ENCODE results near the gene ARHGAP15.

ARHGAP15 gene

DNA sequence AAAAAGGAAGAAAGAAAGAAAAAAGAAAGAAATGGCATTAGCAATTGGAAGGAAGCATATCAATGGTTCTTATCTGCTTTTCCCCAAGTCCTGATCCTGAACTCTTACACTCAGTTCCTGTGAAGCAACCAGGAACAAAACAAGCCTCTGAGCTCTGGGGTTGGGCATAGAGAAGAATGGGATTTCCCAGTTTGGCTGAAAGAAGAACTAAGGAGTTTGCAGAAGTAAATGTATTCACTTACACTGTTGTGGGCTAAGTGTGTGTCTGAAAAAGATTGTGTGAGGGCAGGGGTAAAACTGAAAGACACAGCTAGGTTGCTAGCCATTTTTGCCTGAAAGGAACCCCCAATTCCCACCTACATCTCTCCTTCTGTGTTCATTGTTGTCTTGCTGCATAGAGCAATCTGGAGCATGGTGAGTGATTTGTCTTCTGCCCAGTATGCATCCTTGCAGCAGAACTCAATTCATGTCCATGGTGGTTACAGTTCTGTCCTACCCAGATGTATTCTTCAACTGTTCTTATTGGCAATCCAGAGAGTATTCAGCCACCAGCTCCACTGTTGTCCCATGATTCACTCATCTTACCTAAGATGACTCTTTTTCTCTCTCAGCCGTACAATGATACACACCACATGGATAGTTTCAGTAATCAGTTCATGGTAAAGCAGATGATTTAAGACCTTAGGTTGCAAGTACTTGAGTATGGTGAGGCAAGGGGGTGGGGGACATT, 348.7 kb downstream of the ARHGAP15 start:
- no peak for DNase-seq (ENCODE audit: low read depth in 1 of 2, low spot score in 1 of 2)
- in situ Hi-C loops (cut with HindIII; ENCODE audit: low pct_unique_long_range_greater_than_20kb, low sequenced_read_pairs): no loop called here
- no peak for TF ChIP-seq JUND (IDR thresholded peaks at IDR 0.05; ENCODE audit: low read depth)

DNA sequence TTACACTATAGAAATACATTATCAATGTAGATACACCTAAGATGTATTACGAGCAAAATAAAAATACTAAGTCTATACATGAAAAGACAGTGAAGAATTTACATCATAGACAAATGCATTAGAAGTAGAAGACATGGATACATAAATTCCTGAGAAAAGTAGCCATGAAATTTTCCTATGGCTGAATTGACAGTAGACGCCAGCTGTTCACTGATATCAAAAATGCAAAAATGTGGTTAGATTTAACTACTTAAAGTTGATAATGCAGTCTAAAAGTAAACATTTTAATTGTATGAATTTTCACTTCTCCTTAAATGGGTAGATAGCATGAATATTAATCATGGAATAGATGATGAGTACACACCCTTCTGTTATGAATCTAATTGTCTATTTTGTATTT, 350.9 kb downstream of the ARHGAP15 start:
- no peak for TF ChIP-seq JUND (IDR thresholded peaks at IDR 0.05; ENCODE audit: low read depth)
- DNase-seq (ENCODE audit: low read depth in 1 of 2, low spot score in 1 of 2): no peak
- in situ Hi-C loops (cut with HindIII; ENCODE audit: low pct_unique_long_range_greater_than_20kb, low sequenced_read_pairs): no loop called here

DNA sequence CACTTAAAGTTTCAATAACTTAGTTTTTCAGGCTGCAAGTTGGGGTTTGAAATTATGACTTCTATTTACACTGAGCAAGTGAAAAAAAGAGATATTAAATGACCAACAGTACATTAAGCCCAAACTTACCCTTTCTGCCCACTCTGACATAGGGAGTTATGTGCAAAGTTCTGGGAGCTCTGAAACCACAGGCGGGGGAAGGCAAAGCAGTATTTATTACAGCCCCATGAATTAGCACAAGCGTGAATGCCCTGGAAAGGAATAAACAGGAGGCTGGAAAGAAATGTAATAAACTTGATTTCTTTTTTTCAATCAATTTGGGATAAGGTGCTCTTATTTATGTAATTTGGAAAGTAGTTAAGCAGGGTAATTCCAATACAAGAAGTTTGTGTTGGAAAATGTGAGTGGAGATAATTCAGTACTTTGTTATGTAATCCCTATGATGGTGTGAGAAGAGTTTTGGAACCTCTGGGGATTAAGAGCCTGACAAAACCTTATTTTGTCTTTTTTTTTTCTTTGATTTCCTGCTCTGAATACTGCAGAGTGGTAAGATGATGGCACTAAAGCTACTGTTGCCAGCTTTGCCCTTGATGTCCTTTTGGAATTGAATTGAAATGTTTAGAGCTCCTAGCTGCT, 351.5 kb downstream of the ARHGAP15 start:
- no peak for DNase-seq (ENCODE audit: low read depth in 1 of 2, low spot score in 1 of 2)
- no peak for TF ChIP-seq JUND (IDR thresholded peaks at IDR 0.05; ENCODE audit: low read depth)
- in situ Hi-C loops (cut with HindIII; ENCODE audit: low pct_unique_long_range_greater_than_20kb, low sequenced_read_pairs): no loop called here

DNA sequence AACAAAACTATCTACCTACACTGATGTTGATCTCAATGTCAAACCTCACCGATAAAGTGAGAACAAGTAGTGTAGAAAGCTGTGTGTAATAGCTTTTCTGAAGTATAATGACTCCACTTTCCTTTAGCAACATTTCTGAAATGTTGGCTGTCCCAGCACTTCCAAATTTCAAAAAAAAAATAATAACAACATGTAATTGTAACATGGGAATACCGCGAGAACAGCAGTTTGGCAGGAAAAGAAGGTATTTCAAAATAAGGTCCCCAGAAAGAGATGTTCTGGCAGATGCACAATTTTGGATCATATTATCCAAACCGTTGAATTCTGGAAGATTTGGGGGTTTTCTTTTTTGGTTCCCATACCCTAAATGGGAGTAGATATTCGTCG, 352.0 kb downstream of the ARHGAP15 start:
- no peak for TF ChIP-seq JUND (IDR thresholded peaks at IDR 0.05; ENCODE audit: low read depth)
- in situ Hi-C loops (cut with HindIII; ENCODE audit: low pct_unique_long_range_greater_than_20kb, low sequenced_read_pairs): no loop called here

DNA sequence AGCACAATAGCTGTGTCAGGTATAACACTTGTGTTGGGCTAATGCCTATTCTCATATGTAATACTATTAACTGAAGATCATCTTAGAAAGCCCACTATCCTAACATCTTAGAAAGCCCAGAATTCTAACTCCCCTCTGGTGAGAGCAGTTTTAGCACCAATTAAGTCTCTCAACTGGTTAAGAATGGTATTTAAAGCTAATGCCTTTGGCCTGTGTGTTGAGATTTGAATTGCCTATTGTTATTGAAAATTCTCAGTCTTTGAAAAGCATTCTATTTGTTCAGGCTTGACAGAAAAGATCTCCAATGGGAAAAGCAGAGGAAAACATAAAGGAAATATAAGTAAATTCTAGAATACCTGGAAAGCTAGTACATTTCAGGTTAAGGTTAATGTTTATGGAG, 352.5 kb downstream of the ARHGAP15 start:
- in situ Hi-C loops (cut with HindIII; ENCODE audit: low pct_unique_long_range_greater_than_20kb, low sequenced_read_pairs): no loop called here
- no peak for TF ChIP-seq JUND (IDR thresholded peaks at IDR 0.05; ENCODE audit: low read depth)
- DNase-seq (ENCODE audit: low read depth in 1 of 2, low spot score in 1 of 2): no peak

More for the DNA sequence above, 352.0 kb downstream of the ARHGAP15 start:
- no peak for DNase-seq (ENCODE audit: low read depth in 1 of 2, low spot score in 1 of 2)

DNA sequence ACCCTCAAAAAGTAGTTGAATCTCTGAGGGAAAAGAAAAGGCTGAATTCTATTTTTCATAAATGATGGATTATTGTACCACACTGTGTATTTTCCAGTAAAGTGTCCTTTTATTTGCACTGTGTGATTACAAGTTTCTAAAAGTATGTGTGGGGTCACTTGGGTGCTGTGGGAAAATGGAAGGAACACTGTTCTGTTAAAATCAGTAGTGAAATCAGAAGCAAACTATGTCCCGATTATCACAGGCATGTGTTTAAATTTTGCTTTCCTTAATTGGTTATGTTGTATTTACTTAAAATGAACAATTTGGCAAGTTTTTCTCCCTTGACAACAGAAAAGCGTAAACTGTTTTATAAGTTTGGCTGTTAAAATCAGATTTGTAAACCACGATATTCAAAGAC, 353.1 kb downstream of the ARHGAP15 start:
- DNase-seq (ENCODE audit: low read depth in 1 of 2, low spot score in 1 of 2): peak in 1 of 2 experiments; percentile 9
- in situ Hi-C loops (cut with HindIII; ENCODE audit: low pct_unique_long_range_greater_than_20kb, low sequenced_read_pairs): no loop called here
- TF ChIP-seq JUND (IDR thresholded peaks at IDR 0.05; ENCODE audit: low read depth): no peak

DNA sequence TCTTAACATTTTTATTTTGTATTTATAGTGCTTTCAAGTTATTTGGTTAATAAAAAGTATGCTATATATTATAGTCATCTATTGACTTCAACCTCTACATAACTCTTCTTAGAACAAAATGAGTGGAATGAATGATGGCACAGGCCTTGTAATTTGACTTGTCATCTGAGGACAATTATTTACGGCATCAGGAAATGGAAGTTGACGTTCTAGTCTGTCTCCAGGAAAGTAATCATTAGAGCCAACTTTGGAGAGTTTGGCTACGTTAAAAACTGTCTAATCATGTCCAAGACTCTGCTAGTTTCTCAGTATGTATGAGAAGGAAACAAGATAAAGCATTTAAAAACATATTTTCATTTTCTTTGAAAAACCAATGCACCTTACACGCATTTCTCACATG, 353.6 kb downstream of the ARHGAP15 start:
- in situ Hi-C loops (cut with HindIII; ENCODE audit: low pct_unique_long_range_greater_than_20kb, low sequenced_read_pairs): no loop called here
- no peak for DNase-seq (ENCODE audit: low read depth in 1 of 2, low spot score in 1 of 2)
- no peak for TF ChIP-seq JUND (IDR thresholded peaks at IDR 0.05; ENCODE audit: low read depth)

DNA sequence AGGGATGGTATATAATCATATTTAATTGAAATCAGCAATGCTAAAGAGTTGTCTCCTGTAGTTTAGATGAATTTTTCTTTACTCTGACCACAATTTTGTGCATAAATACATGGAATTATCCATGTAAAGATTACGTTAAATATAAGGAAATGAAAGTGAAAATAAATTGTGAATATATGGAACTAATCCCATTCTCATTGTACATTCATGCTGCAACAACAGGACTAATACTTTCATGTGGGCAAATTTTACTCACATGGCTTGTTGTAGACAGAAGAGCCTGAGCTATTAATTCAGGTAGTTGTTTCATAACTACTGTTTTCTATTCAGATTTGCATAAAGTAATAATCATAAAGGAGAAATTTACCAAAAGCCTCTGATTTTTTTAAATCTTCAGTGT, 357.8 kb downstream of the ARHGAP15 start:
- in situ Hi-C loops (cut with HindIII; ENCODE audit: low pct_unique_long_range_greater_than_20kb, low sequenced_read_pairs): no loop called here
- TF ChIP-seq JUND (IDR thresholded peaks at IDR 0.05; ENCODE audit: low read depth): no peak
- DNase-seq (ENCODE audit: low read depth in 1 of 2, low spot score in 1 of 2): no peak

DNA sequence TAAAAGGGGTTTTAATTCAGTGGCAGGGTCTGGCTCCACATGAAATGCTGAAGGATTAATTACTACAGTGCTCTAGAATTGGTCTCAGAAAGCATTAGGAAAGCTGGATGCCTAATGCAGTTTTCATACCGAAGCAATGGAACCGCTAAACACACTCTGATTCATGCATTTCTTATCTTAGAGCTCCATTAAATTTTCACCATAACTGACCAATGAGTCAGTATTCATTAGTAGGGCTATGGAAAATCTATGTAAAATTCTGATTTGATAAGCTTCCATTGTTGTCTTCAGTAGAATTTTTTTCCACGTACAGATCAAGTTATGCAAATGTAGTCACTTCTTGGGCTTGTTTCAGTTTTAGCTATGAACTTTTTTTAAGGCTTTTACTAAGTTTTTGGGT, 359.9 kb downstream of the ARHGAP15 start:
- in situ Hi-C loops (cut with HindIII; ENCODE audit: low pct_unique_long_range_greater_than_20kb, low sequenced_read_pairs): no loop called here
- TF ChIP-seq JUND (IDR thresholded peaks at IDR 0.05; ENCODE audit: low read depth): no peak

DNA sequence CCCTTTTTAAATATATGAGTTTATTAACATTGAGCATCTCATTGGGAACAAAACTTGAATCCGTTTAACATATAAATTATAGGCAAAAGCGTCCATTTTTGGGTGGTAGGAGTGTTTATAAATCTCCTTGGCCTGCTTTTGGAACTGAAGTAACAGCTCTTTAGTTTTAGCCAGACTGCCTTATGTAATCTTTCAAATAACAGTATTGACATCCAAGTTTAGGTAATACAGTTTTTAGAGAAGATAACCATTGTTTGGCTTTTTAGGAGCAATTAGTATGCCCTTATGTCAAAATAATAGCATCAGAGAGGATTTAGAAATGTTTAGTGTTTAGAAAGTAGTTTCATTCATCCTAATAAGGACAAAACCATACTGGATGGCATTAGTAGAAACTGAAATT, 361.9 kb downstream of the ARHGAP15 start:
- in situ Hi-C loops (cut with HindIII; ENCODE audit: low pct_unique_long_range_greater_than_20kb, low sequenced_read_pairs): no loop called here
- TF ChIP-seq JUND (IDR thresholded peaks at IDR 0.05; ENCODE audit: low read depth): no peak
- no peak for DNase-seq (ENCODE audit: low read depth in 1 of 2, low spot score in 1 of 2)

More for the DNA sequence above, 359.9 kb downstream of the ARHGAP15 start:
- DNase-seq (ENCODE audit: low read depth in 1 of 2, low spot score in 1 of 2): no peak

DNA sequence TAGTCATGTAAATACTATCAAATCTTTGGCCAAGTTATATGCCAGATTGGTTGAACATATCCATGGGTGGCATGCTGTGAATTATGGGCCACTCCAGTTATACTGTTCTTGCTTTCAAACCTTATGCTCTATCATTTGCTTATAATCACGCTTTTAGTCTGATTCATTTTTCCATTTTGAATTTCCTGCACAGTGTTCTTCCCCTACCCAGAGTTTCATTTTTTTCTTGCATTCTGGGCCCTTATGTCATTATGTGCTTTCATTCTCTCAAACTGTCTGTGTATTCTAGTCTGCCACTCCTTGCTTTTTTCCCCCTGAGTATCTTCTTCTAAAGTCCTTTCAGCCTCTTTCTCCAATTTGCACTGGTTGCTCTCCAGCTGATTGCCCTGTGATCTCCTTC, 364.1 kb downstream of the ARHGAP15 start:
- in situ Hi-C loops (cut with HindIII; ENCODE audit: low pct_unique_long_range_greater_than_20kb, low sequenced_read_pairs): no loop called here
- no peak for TF ChIP-seq JUND (IDR thresholded peaks at IDR 0.05; ENCODE audit: low read depth)

DNA sequence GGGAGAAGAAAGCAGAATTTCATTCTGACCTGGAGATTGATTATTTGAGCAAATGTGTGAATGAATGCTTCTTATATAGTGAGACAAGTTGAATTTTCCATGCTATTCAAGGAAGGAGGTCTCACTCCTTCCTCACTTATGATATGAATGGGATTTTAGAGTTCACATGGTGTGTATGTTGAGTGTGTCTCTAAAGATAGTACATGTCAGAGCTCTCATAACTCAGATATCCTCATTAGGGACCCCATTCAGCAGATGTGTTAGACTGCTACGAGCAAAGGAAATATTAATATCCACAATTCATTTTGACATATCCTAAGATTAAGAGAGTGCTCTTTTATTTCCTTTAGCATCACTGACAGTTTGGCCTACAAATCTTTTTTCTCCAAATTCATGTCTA, 368.5 kb downstream of the ARHGAP15 start:
- in situ Hi-C loops (cut with HindIII; ENCODE audit: low pct_unique_long_range_greater_than_20kb, low sequenced_read_pairs): no loop called here
- no peak for TF ChIP-seq JUND (IDR thresholded peaks at IDR 0.05; ENCODE audit: low read depth)

More for the DNA sequence above, 364.1 kb downstream of the ARHGAP15 start:
- no peak for DNase-seq (ENCODE audit: low read depth in 1 of 2, low spot score in 1 of 2)

DNA sequence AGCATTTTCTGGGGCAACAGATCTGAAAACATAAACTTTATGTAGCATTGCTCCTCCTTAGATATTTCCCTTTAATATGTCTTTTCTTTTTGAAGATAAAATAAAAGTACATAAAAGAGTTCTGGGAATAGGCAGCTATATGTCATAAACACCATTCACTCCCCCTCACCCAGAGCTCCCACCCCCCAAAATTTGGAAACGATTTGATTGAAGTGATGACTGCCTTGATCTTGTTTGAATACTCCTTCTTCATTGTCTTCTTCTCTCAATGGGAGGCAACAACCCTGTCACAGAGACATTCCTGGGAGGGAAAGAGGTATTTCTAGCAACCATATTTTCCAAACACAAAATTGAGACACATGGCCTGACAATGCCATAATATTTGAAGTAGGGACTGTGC, 369.3 kb downstream of the ARHGAP15 start:
- no peak for TF ChIP-seq JUND (IDR thresholded peaks at IDR 0.05; ENCODE audit: low read depth)
- no peak for DNase-seq (ENCODE audit: low read depth in 1 of 2, low spot score in 1 of 2)
- in situ Hi-C loops (cut with HindIII; ENCODE audit: low pct_unique_long_range_greater_than_20kb, low sequenced_read_pairs): no loop called here

More for the DNA sequence above, 368.5 kb downstream of the ARHGAP15 start:
- no peak for DNase-seq (ENCODE audit: low read depth in 1 of 2, low spot score in 1 of 2)

All from T47D (cell line).